Pancreas (tissue), 10 donors: ENCODE results near the gene LGI4. TPM values are rescaled to one million over a fixed set of nuclear protein-coding genes. Genes with fewer than 3 reads are reported as not detected.

ENCODE experiments used
- ATAC-seq, 4 donors: fragments of 200-7000 bp; cut with Tn5 transposase; one replicate each; pipeline versions ENCODE4 v1.8.0 to v1.9.1; 2020; ENCODE audit warnings: mild to moderate bottlenecking in 4 of 4, moderate library complexity in 4 of 4
- DNase-seq, 6 donors: peaks; one replicate each; pipeline ENCODE4 v3.0.0-alpha.2; 2020
- FAIRE-seq: peaks from 2 replicates; lab custom pipeline; 2012; peaks lifted over from hg19 to GRCh38; lab: Jason Lieb, UNC
- H3K27ac ChIP-seq, 4 donors: fragments of 200-600 bp; sonication (generic); 1 replicate in 3 of 4; 2 replicates in 1 of 4; pipeline versions ENCODE4 v1.5.0 to v1.8.0; 2020
- H3K27me3 ChIP-seq, 4 donors: fragments of 200-600 bp; one replicate each; pipeline ENCODE4 v1.8.0; 2021
- H3K36me3 ChIP-seq, 3 donors: fragments of 200-600 bp; sonication (generic) in 1 of 3; one replicate each; pipeline versions ENCODE4 v1.5.0 to v1.8.0; 2020 to 2021
- H3K4me1 ChIP-seq, 3 donors: fragments of 200-600 bp; one replicate each; pipeline ENCODE4 v1.8.0; 2021
- H3K4me3 ChIP-seq, 4 donors: fragments of 200-600 bp; sonication (generic) in 2 of 4; one replicate each; pipeline versions ENCODE4 v1.5.0 to v1.8.0; 2020 to 2021
- H3K9me3 ChIP-seq, 4 donors: fragments of 200-600 bp; one replicate each; pipeline ENCODE4 v1.8.0; 2021
- WGBS, 2 donors: extraction: QIAGEN DNeasy Blood & Tissue Kit; methylation state at CpG; one replicate each; pipeline ENCODE4 v1.1.7; 2013; 5-methylcytosine and 5-hydroxymethylcytosine counted together
- intact Hi-C, 3 donors: fragments of 100-400 bp; cut with DNase I; formaldehyde crosslinking; loops; one replicate each; pipeline versions ENCODE4 v1.11.1 to v1.14.2; 2022
- polyA plus RNA-seq, 2 donors: library from polyadenylated mRNA; stranded (reverse); fragments of 200-250 nt; gene quantifications; one replicate each; pipeline ENCODE4 v1.2.3, GENCODE V29; 2013
- total RNA-seq, 6 donors: library from RNA; stranded (reverse); fragmentation: NEBNext Ultra II Directional in 4 of 6; extraction: Animal tissue kit (Norgen Biotek cat#: 25700) in 4 of 6; gene quantifications; one replicate each; pipeline versions ENCODE4 v1.2.1 to v1.2.4, GENCODE V29; 2021 to 2023
- TF ChIP-seq, protein P1 (sequence below), 4 donors: fragments of 200-600 bp; sonication (generic) in 3 of 4; IDR thresholded peaks; one replicate each; pipeline versions ENCODE4 v1.5.0 to v1.8.0; 2021; ENCODE audit warnings: antibody characterized with exemption in 4 of 4
- donor health status: healthy with polysubstance abuse.
- donor health status: DM: no; HTN: no; CAD: no; lungs with moderate emphysema.
- donor health status: DM: no; HTN: no; CAD: no.
- donor health status: control.
- donor health status: control.
- donor health status: Bipolar disorder and iron deficiency.
- donor health status: DM: yes; HTN: yes; CAD: no.
- donor health status: DM: no; HTN: no; CAD: no.
- donor health status: DM: no; HTN: no; CAD: no.
- donor health status: DM: yes; HTN: yes; CAD: no.

LGI4 gene
- total and polyA plus RNA-seq, 8 donors, result 0.38 to 17.9 (median 2.2) TPM

DNA sequence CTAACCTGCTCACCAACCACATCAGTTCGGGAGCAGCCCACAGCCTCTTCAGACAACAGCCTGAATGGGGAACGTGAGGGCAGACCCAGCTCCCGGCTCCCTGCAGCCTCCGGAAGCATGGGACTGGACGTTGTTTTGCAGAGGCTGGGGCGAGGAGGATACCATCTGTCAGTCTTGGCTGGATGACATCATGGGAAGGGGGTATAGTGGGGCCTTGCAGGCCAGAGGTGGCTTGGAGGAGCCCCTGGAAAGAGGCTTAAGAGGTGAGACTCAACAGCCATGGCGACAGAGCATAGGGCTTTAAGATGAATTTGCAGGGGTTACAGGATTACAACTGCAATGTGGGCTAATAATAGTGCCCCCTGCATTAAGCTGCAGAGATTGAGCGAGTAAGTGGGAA, 17.7 kb downstream of the LGI4 start:
- H3K27me3 ChIP-seq, result no peaks in the 10 kb centered on the region
- no peak overlapping the region for H3K27ac ChIP-seq
- FAIRE-seq (no peak), ATAC-seq (no peak), DNase-seq (peak in 1 of 6 donors; percentile 18)
- peak overlapping the region in 2 of 4 donors; percentile 41 to 44 for H3K4me3 ChIP-seq
- intact Hi-C loops, result no loop called here
- no peaks in the 10 kb centered on the region for H3K9me3 ChIP-seq
- H3K4me1 ChIP-seq, result peaks cover 0 to 3% (median 0%) of the 10 kb centered on the region in 3 donors
- no peaks in the 10 kb centered on the region for H3K36me3 ChIP-seq
- WGBS, 2 donors, result 67 to 70% methylated on average over 8 of the region's 8 CpGs
- TF ChIP-seq, protein P1, sequence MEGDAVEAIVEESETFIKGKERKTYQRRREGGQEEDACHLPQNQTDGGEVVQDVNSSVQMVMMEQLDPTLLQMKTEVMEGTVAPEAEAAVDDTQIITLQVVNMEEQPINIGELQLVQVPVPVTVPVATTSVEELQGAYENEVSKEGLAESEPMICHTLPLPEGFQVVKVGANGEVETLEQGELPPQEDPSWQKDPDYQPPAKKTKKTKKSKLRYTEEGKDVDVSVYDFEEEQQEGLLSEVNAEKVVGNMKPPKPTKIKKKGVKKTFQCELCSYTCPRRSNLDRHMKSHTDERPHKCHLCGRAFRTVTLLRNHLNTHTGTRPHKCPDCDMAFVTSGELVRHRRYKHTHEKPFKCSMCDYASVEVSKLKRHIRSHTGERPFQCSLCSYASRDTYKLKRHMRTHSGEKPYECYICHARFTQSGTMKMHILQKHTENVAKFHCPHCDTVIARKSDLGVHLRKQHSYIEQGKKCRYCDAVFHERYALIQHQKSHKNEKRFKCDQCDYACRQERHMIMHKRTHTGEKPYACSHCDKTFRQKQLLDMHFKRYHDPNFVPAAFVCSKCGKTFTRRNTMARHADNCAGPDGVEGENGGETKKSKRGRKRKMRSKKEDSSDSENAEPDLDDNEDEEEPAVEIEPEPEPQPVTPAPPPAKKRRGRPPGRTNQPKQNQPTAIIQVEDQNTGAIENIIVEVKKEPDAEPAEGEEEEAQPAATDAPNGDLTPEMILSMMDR (IDR thresholded peaks at IDR 0.05), result no peak

DNA sequence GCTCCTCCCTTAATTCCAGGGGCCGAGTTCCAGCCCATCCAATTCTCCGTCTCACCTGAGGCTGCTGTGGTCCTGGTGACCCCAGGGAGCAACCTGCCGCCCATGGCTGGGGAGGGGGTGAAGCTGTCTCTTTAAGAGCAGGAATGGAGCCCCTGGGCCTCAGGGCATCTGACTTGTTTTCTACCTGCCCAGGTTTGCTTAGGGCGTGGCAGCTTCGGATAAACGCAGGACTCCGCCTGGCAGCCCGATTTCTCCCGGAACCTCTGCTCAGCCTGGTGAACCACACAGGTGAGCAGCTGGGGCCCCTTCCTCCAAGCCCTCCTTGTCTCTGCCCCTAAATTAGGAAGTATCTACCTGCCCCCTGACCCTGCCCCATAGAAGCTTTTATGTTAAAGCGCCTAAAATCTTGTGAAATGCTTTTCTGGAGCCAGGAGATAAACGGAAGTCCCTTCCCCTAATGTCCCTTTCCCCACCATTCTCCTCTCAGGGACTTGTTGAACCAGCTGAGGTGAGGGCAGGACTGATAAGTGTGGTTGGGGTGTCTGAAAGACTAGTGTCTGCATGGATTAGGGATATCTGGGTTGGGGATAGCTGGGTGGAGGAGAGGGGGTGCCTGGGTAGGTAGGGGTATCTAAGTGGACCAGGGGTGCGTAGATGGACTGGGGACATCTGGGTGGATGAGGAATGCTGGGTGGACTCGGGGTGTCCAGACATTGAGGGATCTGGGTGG, 18.6 kb downstream of the LGI4 start:
- no peak for FAIRE-seq
- DNase-seq, result peak in 4 of 6 donors; percentile 49 to 63 (median 56)
- Histone ChIP-seq H3K4me3 (peak overlapping the region in 3 of 4 donors; percentile 0 to 44 (median 41)), H3K36me3 (no peaks in the 10 kb centered on the region), H3K27me3 (no peaks in the 10 kb centered on the region), H3K27ac (peak overlapping the region in 1 of 4 donors; percentile 28), H3K4me1 (peaks cover 0 to 3% (median 0%) of the 10 kb centered on the region in 3 donors), H3K9me3 (no peaks in the 10 kb centered on the region)
- TF ChIP-seq, protein P1 (IDR thresholded peaks at IDR 0.05), result no peak
- intact Hi-C loops, result no loop called here
- WGBS, 2 donors, result 30 to 32% methylated on average over 13 of the region's 13 CpGs
- ATAC-seq, result peak; percentile 61 to 67 (median 62)

DNA sequence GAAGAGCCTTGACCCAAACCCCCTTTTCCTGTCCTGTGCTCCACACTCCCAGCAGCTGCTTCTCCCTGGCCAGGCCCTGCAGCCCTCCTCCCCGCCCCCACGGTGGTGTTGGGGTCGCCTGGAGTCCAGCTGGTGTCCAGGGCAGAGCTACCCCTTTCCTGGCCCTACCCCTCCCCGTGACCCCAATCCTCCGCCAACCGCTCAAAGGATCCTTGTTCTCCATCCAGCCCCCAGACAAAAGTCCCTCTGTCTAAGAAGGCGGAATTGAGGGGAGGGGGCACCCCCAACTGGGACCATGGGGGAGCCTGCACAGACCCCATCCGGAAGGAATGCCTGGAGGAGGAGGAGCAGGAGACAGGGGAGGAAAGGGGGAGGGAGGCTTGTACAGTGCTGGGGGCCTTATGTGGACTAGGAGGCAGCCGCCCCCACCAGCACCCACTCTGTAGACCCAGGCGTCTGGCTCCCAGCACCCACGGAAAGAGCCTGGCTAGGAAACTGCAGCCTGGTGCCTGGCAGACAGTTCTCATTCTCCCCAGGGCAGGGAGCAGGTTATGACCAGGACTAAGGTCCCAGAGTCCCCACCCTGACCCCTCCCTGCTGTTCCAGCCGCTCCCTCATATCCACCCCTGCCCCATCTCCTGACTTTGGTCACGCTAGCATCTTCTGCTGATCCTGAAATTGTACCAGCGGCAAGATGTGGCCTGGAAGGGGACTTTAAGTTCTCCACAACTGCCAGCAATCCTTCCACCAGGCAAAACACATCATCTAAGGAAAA, 19.5 kb downstream of the LGI4 start, which contains the start of gene FXYD3:
TSS of gene FXYD3 (plus strand) at position 647 of the 775 bp plus-strand sequence. CDS start 3,554 bp downstream, outside the sequence.
- 27 to 29% methylated on average over 14 of the region's 14 CpGs for WGBS, 2 donors
- peak; percentile 13 to 45 (median 29) for ATAC-seq
- FAIRE-seq, result no peak

DNA sequence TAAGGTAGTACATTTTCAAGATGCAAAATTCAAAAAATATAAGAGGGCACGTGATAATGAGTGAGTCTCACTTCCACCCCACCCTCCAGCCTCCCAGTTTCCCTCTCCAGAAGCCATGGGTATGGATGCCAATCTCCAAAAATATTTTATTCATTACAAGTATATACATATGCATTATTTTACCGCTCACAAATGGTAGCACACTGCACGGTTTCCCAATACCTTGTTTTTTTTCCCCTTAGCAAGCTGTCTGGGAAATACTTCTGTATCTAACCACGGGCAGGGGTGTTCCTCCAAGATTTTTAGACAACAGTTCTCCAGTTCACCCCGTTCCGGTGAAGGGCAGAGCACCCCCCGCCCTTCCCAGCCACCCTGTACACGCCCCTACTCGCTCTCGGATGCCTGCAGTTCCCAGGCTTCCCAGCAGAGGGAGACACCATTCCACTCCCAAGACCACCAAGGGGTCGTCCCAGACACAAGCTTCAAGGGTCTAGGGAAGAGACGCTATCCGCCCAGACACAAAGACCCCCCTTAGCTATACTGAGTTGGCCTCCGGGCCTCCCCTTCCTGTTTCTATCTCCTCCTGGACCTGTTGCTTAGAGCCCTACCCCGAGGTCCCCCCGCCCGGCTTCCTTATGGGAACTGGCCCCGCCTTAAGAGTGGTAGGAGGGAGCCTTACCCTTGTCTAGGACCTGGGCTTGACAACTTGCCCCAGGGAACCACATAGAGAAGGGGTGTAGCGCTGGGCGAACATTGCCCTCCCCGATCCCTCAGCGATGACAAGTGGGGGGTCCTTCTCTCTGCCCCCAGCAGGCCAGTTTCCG, 20.3 kb downstream of the LGI4 start:
- peak overlapping the region in 1 of 4 donors; percentile 11 for H3K27ac ChIP-seq
- peak overlapping the region in 3 of 4 donors; percentile 3 to 44 (median 41) for H3K4me3 ChIP-seq
- H3K4me1 ChIP-seq, result peaks cover 0 to 3% (median 0%) of the 10 kb centered on the region in 3 donors
- H3K36me3 ChIP-seq, result no peaks in the 10 kb centered on the region
- no peaks in the 10 kb centered on the region for H3K27me3 ChIP-seq
- TF ChIP-seq, protein P1 (IDR thresholded peaks at IDR 0.05), result peak; percentile 77 to 96 (median 86)
- intact Hi-C loops, result no loop called here
- H3K9me3 ChIP-seq, result no peaks in the 10 kb centered on the region
- DNase-seq (peak in 3 of 6 donors; percentile 70 to 89 (median 74)), ATAC-seq (peak; percentile 66 to 84 (median 80)), FAIRE-seq (no peak)
- 6 to 9% methylated on average over 23 of the region's 23 CpGs for WGBS, 2 donors

More for the DNA sequence above, 19.5 kb downstream of the LGI4 start, which contains the start of gene FXYD3:
- Histone ChIP-seq H3K4me1 (peaks cover 0 to 3% (median 0%) of the 10 kb centered on the region in 3 donors), H3K9me3 (no peaks in the 10 kb centered on the region), H3K36me3 (no peaks in the 10 kb centered on the region), H3K4me3 (peak within 1 kb of the TSS; percentile 0 to 44 (median 22)), H3K27me3 (no peaks in the 10 kb centered on the region), H3K27ac (peak within 1 kb of the TSS in 2 of 4 donors; percentile 11 to 28)
- TF ChIP-seq, protein P1 (IDR thresholded peaks at IDR 0.05), result no peak
- DNase-seq, result peak in 1 of 6 donors; percentile 45
- intact Hi-C loops, result no loop called here
